LNCaP clone FGC (cell line): Measurements from ENCODE around the gene CHGA.
A peak's percentile ranks its signal among the peaks of the same experiment; 100 is the strongest.

Experiments
- DNase-seq: peaks from one replicate; pipeline ENCODE4 v3.0.0-alpha.2; 2011; ENCODE audit warnings: low read depth
- H3K4me3 ChIP-seq: 2 replicates; pipeline ENCODE4 v1.5.1; 2011; ENCODE audit warnings: mild to moderate bottlenecking, low read depth, low read length, control low read depth
- CTCF ChIP-seq: IDR thresholded peaks from 2 replicates; pipeline ENCODE4 v1.5.1; 2012; ENCODE audit warnings: mild to moderate bottlenecking; ENCODE audit not compliant: control insufficient read depth, insufficient read depth; ENCODE audit errors: extremely low read depth

CHGA gene

GRCh38 chr14:92942976-92943710 lies 20.2 kb downstream of the CHGA start:
- no peak overlapping the region for H3K4me3 ChIP-seq
- DNase-seq = no peak
- TF ChIP-seq CTCF = no peak

GRCh38 chr14:92943855-92944570 lies 21.1 kb downstream of the CHGA start:
- H3K4me3 ChIP-seq = no peak overlapping the region
- TF ChIP-seq CTCF = no peak
- DNase-seq = no peak

GRCh38 chr14:92944976-92945375 lies 22.0 kb downstream of the CHGA start:
- no peak for DNase-seq
- H3K4me3 ChIP-seq = no peak overlapping the region
- TF ChIP-seq CTCF = no peak

GRCh38 chr14:92945544-92945943 lies 22.6 kb downstream of the CHGA start:
- H3K4me3 ChIP-seq = no peak overlapping the region
- DNase-seq = no peak
- TF ChIP-seq CTCF = no peak

- DNase-seq = peak; percentile 91
- no peak overlapping the region for H3K4me3 ChIP-seq
- TF ChIP-seq CTCF = no peak
These were observed 23.3 kb downstream of the CHGA start for GRCh38 chr14:92945959-92946846.

GRCh38 chr14:92946847-92947545 lies 24.0 kb downstream of the CHGA start:
- DNase-seq = no peak
- H3K4me3 ChIP-seq = no peak overlapping the region
- no peak for TF ChIP-seq CTCF
